PFSK-1 (cell line): ENCODE measurements around the gene PAQR7.

Source experiments
- FOXP2 ChIP-seq: optimal IDR thresholded peaks from 2 replicates; pipeline ENCODE3; 2011; ENCODE audit warnings: borderline replicate concordance, control low read depth, inconsistent platforms; ENCODE audit not compliant: insufficient read depth; ENCODE audit errors: extremely low read length, extremely low read depth
- POLR2AphosphoS5 ChIP-seq: IDR thresholded peaks from 2 replicates; pipeline ENCODE4 v1.6.1; 2012; ENCODE audit warnings: low read depth, mild to moderate bottlenecking, control low read depth, low read length, moderate library complexity
- SIN3A ChIP-seq: IDR thresholded peaks from 2 replicates; pipeline ENCODE4 v1.6.1; 2012; ENCODE audit warnings: mild to moderate bottlenecking, low read length, moderate library complexity, borderline replicate concordance; ENCODE audit not compliant: insufficient read depth
- TAF1 ChIP-seq: IDR thresholded peaks from 2 replicates; pipeline ENCODE4 v1.6.1; 2012; ENCODE audit warnings: low read length, control low read depth, borderline replicate concordance; ENCODE audit not compliant: insufficient read depth
- TF ChIP-seq, protein P1 (sequence below), 2 experiments: IDR thresholded peaks; 2 replicates each; pipeline versions ENCODE4 v1.6.1 to v1.8.0; 2011 to 2012; ENCODE audit warnings: low read depth in 2 of 2, low read length in 2 of 2, control low read depth in 1 of 2, inconsistent platforms in 1 of 2, mild to moderate bottlenecking in 1 of 2, moderate library complexity in 1 of 2; ENCODE audit not compliant: insufficient read depth in 1 of 2

The PAQR7 gene

DNA sequence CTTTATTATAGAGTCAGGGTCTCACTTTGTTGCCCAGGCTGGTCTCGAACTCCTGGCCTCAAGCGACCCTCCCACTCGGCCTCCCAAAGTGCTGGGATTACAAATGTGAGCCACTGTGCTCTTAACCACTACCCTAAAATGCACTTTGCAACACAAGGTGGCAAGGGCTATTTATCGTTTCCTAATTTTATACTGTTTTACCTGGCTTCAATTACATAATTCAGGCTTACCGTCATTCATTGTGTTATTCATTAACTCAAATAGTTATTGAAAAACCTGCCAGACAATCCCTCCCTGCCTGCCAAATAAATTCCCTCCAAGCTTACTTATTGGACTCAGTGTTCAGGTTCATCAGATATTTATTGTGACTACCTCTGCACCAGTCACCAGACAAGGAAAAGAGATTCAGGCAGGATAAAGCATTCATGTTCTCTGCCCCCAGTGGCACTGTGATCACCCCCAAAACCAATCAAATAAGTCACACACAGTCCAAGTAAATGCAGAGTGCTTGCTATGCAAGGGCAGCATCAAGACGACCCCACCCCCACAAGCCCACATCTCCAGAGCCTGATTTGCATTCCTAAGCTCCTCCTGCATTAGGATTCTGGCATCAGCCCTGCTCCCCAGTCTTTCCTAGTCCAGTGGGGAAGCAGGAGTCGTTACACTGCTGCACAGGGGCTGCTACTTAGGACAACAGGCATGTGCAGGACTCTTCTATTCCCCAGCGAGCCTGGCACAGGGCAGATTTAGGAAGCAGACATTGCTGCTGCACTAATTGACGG is 8.1 kb downstream of the PAQR7 start:
- no peak for TF ChIP-seq FOXP2
- TF ChIP-seq SIN3A = no peak
- TF ChIP-seq, protein P1, sequence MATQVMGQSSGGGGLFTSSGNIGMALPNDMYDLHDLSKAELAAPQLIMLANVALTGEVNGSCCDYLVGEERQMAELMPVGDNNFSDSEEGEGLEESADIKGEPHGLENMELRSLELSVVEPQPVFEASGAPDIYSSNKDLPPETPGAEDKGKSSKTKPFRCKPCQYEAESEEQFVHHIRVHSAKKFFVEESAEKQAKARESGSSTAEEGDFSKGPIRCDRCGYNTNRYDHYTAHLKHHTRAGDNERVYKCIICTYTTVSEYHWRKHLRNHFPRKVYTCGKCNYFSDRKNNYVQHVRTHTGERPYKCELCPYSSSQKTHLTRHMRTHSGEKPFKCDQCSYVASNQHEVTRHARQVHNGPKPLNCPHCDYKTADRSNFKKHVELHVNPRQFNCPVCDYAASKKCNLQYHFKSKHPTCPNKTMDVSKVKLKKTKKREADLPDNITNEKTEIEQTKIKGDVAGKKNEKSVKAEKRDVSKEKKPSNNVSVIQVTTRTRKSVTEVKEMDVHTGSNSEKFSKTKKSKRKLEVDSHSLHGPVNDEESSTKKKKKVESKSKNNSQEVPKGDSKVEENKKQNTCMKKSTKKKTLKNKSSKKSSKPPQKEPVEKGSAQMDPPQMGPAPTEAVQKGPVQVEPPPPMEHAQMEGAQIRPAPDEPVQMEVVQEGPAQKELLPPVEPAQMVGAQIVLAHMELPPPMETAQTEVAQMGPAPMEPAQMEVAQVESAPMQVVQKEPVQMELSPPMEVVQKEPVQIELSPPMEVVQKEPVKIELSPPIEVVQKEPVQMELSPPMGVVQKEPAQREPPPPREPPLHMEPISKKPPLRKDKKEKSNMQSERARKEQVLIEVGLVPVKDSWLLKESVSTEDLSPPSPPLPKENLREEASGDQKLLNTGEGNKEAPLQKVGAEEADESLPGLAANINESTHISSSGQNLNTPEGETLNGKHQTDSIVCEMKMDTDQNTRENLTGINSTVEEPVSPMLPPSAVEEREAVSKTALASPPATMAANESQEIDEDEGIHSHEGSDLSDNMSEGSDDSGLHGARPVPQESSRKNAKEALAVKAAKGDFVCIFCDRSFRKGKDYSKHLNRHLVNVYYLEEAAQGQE (IDR thresholded peaks at IDR 0.05; ENCODE audit: insufficient read depth in 1 of 2, low read depth in 2 of 2, low read length in 2 of 2) = no peak
- no peak for TF ChIP-seq TAF1
- no peak for TF ChIP-seq POLR2AphosphoS5

DNA sequence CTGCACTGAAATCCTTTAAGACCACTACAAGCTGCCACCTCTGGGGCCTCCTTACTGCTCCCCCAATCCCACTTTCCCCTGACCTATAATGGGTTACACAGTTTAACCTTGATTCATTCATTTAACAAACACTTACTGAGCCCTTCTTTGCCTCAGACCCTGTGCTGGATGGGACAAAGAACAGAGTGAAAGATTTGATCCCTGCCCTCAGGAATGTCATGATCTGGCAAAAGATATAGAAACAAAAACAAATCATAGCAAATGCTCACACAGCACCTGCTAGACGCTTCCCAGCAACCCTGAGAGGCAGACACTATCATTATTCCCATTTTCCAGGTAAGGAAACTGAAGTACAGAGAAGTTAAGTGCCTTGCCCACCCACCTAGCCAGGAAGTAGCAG is 9.2 kb downstream of the PAQR7 start:
- TF ChIP-seq, protein P1 (IDR thresholded peaks at IDR 0.05; ENCODE audit: insufficient read depth in 1 of 2, low read depth in 2 of 2, low read length in 2 of 2) = no peak
- TF ChIP-seq TAF1 (no peak), POLR2AphosphoS5 (no peak), FOXP2 (no peak), SIN3A (no peak)

DNA sequence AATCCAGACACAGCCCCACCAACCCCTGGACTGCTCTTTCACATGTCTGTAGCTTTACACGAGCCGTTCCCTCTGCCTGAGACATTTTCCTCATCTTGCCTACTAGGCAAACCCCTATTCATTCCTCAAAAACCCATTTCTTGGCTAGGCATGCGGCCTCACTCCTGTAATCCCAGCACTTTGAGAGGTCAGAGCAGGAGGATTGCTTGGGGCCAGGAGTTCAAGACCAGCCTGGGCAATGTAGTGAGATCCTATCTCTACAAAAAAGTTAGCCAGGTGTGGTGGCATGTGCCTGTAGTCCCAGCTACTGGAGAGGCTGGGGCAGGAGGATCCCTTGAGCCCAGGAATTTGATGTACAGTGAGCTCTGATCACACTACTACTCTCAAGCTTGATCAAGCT is 11.1 kb downstream of the PAQR7 start:
- TF ChIP-seq, protein P1 (IDR thresholded peaks at IDR 0.05; ENCODE audit: insufficient read depth in 1 of 2, low read depth in 2 of 2, low read length in 2 of 2) = no peak
- TF ChIP-seq FOXP2 (no peak), POLR2AphosphoS5 (no peak), SIN3A (no peak), TAF1 (no peak)

DNA sequence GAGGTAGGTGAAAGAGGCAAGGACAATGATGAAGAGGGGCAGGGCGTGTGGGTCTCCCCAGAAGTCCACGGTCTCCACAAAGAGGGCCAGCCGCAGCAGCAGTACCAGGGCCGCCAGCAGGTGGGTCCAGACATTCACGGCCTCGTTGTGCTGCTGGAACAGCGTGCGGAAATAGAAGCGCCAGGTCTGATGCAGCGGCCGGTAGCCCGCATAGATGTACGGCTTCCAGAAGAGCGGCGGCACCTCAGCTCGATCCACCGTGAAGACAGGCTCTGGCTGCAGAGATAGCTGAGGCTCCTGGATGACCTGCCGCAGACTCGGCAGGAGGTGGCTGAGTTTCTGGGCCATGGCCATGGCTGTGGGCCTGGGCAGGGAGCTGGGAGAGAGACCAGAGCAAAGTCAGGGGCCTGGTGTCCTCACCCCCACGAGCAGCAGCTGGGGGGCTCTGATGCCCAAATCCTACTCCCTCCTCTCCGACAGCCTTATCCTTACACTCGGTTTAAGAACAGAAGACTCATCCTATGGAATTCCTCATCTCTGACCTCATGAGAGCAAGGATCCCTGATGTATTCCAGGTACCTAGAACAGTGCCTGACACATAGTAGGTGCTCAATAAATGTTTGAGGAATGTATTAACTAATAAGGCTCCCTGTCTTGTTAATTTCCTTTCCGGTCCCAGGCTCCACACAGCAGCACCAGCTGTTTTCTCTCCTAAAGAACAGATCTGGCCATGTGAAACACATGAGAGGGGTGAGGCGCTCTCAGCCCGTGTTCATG is 11.8 kb downstream of the PAQR7 start:
- TF ChIP-seq, protein P1 (IDR thresholded peaks at IDR 0.05; ENCODE audit: insufficient read depth in 1 of 2, low read depth in 2 of 2, low read length in 2 of 2) = no peak
- TF ChIP-seq SIN3A (no peak), POLR2AphosphoS5 (no peak), FOXP2 (no peak), TAF1 (no peak)
